ENCODE measurements around the gene TCP11L1. TPM values are rescaled to one million over a fixed set of nuclear protein-coding genes. Genes with fewer than 3 reads are reported as not detected.
"Not testable (repeated sequence)": the region's sequence is repeated elsewhere in the genome, so short reads cannot be mapped to it uniquely, and the experiment has no call there.

The TCP11L1 gene
- total RNA-seq, 1 experiment from 2014 or later = 22.8 TPM

DNA sequence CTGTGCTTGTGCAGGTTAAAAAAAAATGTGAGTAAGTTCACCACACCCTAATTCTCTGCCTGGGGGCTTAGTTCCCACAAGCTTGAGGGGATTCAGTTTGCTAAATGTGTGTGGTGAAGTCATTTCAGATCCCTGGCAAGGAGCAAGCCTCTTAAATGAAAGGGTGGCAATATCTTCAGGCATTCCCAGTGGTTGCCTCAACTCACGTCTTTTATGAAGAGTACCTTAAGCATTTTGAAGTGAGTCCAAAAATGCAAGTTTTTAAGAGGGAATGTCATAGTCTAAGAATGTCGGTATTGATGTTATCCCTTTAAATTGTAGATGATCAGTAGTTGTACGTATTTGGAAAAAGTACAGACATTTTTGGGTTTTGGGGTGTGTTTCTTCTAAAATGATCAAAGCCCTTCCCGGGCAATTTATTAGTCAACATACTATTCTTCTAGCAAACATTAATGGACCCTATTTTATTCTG is 4.9 kb downstream of the TCP11L1 start:
- H3K36me3 Mint-ChIP-seq (ENCODE audit: insufficient read depth, unreplicated experiment) = peaks cover 39% of the 10 kb centered on the region
- no peaks in the 10 kb centered on the region for H3K9me3 Mint-ChIP-seq (ENCODE audit: unreplicated experiment)
- H3K4me3 ChIP-seq (ENCODE audit: low read depth, low read length) = no peak overlapping the region
- intact Hi-C loops (cut with micrococcal nuclease; ENCODE audit: unreplicated experiment) = no loop called here
- TF ChIP-seq, protein P1, sequence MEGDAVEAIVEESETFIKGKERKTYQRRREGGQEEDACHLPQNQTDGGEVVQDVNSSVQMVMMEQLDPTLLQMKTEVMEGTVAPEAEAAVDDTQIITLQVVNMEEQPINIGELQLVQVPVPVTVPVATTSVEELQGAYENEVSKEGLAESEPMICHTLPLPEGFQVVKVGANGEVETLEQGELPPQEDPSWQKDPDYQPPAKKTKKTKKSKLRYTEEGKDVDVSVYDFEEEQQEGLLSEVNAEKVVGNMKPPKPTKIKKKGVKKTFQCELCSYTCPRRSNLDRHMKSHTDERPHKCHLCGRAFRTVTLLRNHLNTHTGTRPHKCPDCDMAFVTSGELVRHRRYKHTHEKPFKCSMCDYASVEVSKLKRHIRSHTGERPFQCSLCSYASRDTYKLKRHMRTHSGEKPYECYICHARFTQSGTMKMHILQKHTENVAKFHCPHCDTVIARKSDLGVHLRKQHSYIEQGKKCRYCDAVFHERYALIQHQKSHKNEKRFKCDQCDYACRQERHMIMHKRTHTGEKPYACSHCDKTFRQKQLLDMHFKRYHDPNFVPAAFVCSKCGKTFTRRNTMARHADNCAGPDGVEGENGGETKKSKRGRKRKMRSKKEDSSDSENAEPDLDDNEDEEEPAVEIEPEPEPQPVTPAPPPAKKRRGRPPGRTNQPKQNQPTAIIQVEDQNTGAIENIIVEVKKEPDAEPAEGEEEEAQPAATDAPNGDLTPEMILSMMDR (IDR thresholded peaks at IDR 0.05; ENCODE audit: insufficient read depth in 1 of 2, low read depth in 1 of 2, low read length in 1 of 2, severe bottlenecking in 1 of 2, unreplicated experiment in 1 of 2) = no peak
- no TSS peak for BruUV-seq (replicated peaks)
- peaks cover 3% of the 10 kb centered on the region; the same call in 1 of the 2 replicates for H3K36me3 ChIP-seq (ENCODE audit: control insufficient read depth, insufficient read depth, low read length)
- DNase-seq = no peak
- peaks cover 20% of the 10 kb centered on the region for H3K4me1 Mint-ChIP-seq (ENCODE audit: low read depth, unreplicated experiment)
- CTCF ChIA-PET = no interaction called here
- H3K4me1 ChIP-seq = peaks cover 33% of the 10 kb centered on the region
- no peak overlapping the region for H3K27ac Mint-ChIP-seq (ENCODE audit: unreplicated experiment)
- no peaks in the 10 kb centered on the region for H3K27me3 Mint-ChIP-seq (ENCODE audit: insufficient read depth, unreplicated experiment)
- POLR2A ChIA-PET = interaction anchor here (1.2 kb wide), 1 partner anchor 22 kb away, joined by 3 read pairs; no protein-coding TSS in a partner anchor
- H3K27me3 ChIP-seq (replicated peaks; ENCODE audit: control insufficient read depth, insufficient read depth, low read length) = no peaks in the 10 kb centered on the region
- no peak overlapping the region for H3K4me3 Mint-ChIP-seq (ENCODE audit: unreplicated experiment)
- peaks cover 3% of the 10 kb centered on the region; the same call in 1 of the 2 replicates for H3K9me3 ChIP-seq

DNA sequence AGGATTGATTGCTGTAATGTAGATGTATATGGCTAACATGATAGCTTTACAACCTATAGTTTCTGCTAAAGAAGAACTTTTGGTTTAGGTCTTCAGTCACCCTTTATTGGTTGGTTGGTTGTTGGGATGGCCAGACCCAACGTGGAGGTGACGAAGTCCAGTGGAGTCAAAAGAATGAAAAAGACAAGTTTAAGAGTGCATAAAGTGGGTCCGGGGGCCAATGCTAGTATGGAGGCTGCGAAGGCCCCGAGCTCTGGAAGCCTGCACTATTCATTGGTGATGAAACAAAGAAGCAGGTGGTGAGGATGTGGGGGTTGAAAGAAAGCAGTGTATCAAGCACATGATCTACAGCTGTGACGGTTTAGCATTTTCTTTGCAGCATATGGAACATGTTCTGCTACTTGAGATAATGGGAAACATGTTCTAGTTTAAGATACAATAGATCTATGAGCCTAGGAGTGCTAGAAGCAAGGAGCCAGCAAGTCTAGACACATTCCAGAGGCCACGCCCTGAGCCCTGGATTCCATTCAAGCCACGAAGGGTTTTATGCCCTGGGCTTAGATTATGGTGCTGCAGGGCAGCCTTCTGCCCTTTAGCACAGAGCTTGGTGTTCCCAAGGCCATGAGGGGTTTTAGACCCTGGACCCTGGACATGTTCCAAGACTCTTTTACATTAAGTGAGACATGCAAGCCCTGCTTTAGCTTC is 6.3 kb downstream of the TCP11L1 start:
- DNase-seq = peak; percentile 45 to 76
- H3K4me1 ChIP-seq = peaks cover 38% of the 10 kb centered on the region
- TF ChIP-seq, protein P1 (IDR thresholded peaks at IDR 0.05; ENCODE audit: insufficient read depth in 1 of 2, low read depth in 1 of 2, low read length in 1 of 2, severe bottlenecking in 1 of 2, unreplicated experiment in 1 of 2) = no peak
- peaks cover 3% of the 10 kb centered on the region; the same call in 1 of the 2 replicates for H3K36me3 ChIP-seq (ENCODE audit: control insufficient read depth, insufficient read depth, low read length)
- H3K9me3 ChIP-seq = peaks cover 3% of the 10 kb centered on the region; the same call in 1 of the 2 replicates
- Mint-ChIP-seq H3K27me3 (ENCODE audit: insufficient read depth, unreplicated experiment) (no peaks in the 10 kb centered on the region), H3K9me3 (ENCODE audit: unreplicated experiment) (no peaks in the 10 kb centered on the region), H3K27ac (ENCODE audit: unreplicated experiment) (peak overlapping the region; percentile 40), H3K4me3 (ENCODE audit: unreplicated experiment) (no peak overlapping the region), H3K4me1 (ENCODE audit: low read depth, unreplicated experiment) (peaks cover 16% of the 10 kb centered on the region), H3K36me3 (ENCODE audit: insufficient read depth, unreplicated experiment) (peaks cover 42% of the 10 kb centered on the region)
- H3K27me3 ChIP-seq (replicated peaks; ENCODE audit: control insufficient read depth, insufficient read depth, low read length) = no peaks in the 10 kb centered on the region
- POLR2A ChIA-PET = interaction anchor here (0.6 to 0.7 kb wide), 2 partner anchors 15 to 30 kb away, joined by 3 read pairs; partner anchors contain the start of gene DEPDC7
- no peak overlapping the region for H3K4me3 ChIP-seq (ENCODE audit: low read depth, low read length)
- no TSS peak for BruUV-seq (replicated peaks)
- CTCF ChIA-PET = no interaction called here
- intact Hi-C loops (cut with micrococcal nuclease; ENCODE audit: unreplicated experiment) = no loop called here

DNA sequence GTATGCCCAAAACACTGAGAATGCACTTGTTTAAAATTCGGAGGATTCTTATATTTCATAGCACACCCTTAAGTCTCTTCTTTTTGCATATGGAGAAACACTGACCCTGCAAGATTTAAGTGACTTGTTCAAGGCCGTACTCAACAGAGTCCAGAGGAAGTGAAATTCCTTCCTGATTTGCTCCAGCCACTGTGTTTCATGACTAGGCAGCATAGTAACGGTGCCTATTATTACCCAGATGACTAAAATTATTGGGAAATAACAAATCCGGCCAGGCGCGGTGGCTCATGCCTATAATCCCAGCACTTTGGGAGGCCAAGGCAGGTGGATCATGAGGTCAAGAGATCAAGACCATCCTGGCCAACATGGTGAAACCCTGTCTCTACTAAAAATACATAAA is 9.3 kb downstream of the TCP11L1 start:
- H3K27me3 ChIP-seq (replicated peaks; ENCODE audit: control insufficient read depth, insufficient read depth, low read length); CTCF ChIA-PET; H3K4me3 Mint-ChIP-seq (ENCODE audit: unreplicated experiment); H3K27me3 Mint-ChIP-seq (ENCODE audit: insufficient read depth, unreplicated experiment); H3K36me3 ChIP-seq (ENCODE audit: control insufficient read depth, insufficient read depth, low read length); H3K9me3 ChIP-seq; DNase-seq; H3K9me3 Mint-ChIP-seq (ENCODE audit: unreplicated experiment); POLR2A ChIA-PET; H3K4me3 ChIP-seq (ENCODE audit: low read depth, low read length); BruUV-seq (replicated peaks): not testable (repeated sequence)
- intact Hi-C loops (cut with micrococcal nuclease; ENCODE audit: unreplicated experiment) = loop anchor here (1.0 kb wide), 2 partner anchors 9 to 13 kb away; partner anchors contain the start of gene TCP11L1
- peaks cover 37% of the 10 kb centered on the region for H3K4me1 ChIP-seq
- Mint-ChIP-seq H3K27ac (ENCODE audit: unreplicated experiment) (peak overlapping the region; percentile 53), H3K36me3 (ENCODE audit: insufficient read depth, unreplicated experiment) (peaks cover 42% of the 10 kb centered on the region), H3K4me1 (ENCODE audit: low read depth, unreplicated experiment) (peaks cover 12% of the 10 kb centered on the region)

DNA sequence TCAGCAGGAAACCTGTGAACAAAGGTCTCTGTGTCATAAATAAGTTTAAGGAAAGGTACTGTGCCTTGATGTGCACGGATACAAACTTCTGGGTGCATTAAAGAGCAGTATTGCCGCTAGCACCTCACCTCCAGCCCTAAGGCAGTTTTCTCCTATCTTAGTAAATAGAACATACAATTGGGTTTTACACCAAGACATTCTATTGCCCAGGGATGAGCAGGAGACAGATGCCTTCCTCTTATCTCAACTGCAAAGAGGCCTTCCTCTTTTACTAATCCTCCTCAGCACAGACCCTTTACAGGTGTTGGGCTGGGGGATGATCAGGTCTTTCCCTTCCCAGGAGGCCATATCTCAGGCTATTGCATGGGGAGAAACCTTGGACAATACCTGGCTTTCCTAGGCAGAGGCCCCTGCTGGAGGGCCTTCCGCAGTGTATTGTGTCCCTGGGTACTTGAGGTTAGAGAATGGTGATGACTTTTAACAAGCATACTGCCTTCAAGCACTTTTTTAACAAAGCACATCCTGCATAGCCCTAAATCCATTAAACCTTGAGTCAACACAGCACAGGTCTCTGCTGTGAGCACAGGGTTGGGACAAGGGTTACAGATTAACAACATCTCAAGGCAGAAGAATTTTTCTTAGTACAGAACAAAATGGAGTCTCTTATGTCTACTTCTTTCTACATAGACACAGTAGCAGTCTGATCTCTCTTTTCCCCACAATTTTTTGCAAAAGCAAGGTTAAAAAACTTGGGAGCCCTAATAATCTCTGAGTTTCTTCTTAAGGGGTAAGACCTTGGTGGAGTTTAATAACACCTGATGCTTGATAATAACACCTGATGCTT is 10.4 kb downstream of the TCP11L1 start:
- BruUV-seq (replicated peaks); POLR2A ChIA-PET; H3K9me3 Mint-ChIP-seq (ENCODE audit: unreplicated experiment); H3K27me3 Mint-ChIP-seq (ENCODE audit: insufficient read depth, unreplicated experiment); H3K27me3 ChIP-seq (replicated peaks; ENCODE audit: control insufficient read depth, insufficient read depth, low read length); H3K9me3 ChIP-seq; CTCF ChIA-PET; H3K4me3 ChIP-seq (ENCODE audit: low read depth, low read length); H3K36me3 ChIP-seq (ENCODE audit: control insufficient read depth, insufficient read depth, low read length): not testable (repeated sequence)
- peak; percentile 85 to 89 for DNase-seq
- Mint-ChIP-seq H3K27ac (ENCODE audit: unreplicated experiment) (peak overlapping the region; percentile 53), H3K4me3 (ENCODE audit: unreplicated experiment) (peak overlapping the region; percentile 43), H3K4me1 (ENCODE audit: low read depth, unreplicated experiment) (peaks cover 12% of the 10 kb centered on the region), H3K36me3 (ENCODE audit: insufficient read depth, unreplicated experiment) (peaks cover 34% of the 10 kb centered on the region)
- intact Hi-C loops (cut with micrococcal nuclease; ENCODE audit: unreplicated experiment) = loop anchor here (1.0 kb wide), 3 partner anchors 10 to 34 kb away; partner anchors contain the start of genes DEPDC7 and TCP11L1
- H3K4me1 ChIP-seq = peaks cover 37% of the 10 kb centered on the region

Data from Caco-2 (cell line).